HUES64 (cell line): ENCODE results near the gene TFPT.
"Not testable (repeated sequence)": the region's sequence is repeated elsewhere in the genome, so short reads cannot be mapped to it uniquely, and the experiment has no call there.

Experiments used
- H3K27ac ChIP-seq: 2 replicates; pipeline ENCODE4 v1.7.0; 2013; ENCODE audit warnings: low read depth, low read length, inconsistent platforms
- H3K27me3 ChIP-seq: 2 replicates; pipeline ENCODE4 v1.6.1; 2013; ENCODE audit warnings: mild to moderate bottlenecking, low read length; ENCODE audit not compliant: insufficient read depth
- H3K36me3 ChIP-seq: 2 replicates; pipeline ENCODE4 v1.6.1; 2013; ENCODE audit warnings: mild to moderate bottlenecking, low read length; ENCODE audit not compliant: insufficient read depth
- H3K4me1 ChIP-seq: 2 replicates; pipeline ENCODE4 v1.6.1; 2013; ENCODE audit warnings: mild to moderate bottlenecking, low read length, moderate library complexity; ENCODE audit not compliant: insufficient read depth
- H3K4me3 ChIP-seq: 2 replicates; pipeline ENCODE4 v1.5.1; 2013; ENCODE audit warnings: mild to moderate bottlenecking, low read length, moderate library complexity
- H3K9ac ChIP-seq: 2 replicates; pipeline ENCODE4 v1.6.1; 2013; ENCODE audit warnings: mild to moderate bottlenecking, low read depth, low read length
- H3K9me3 ChIP-seq: 2 replicates; pipeline ENCODE4 v1.6.1; 2013; ENCODE audit warnings: low read depth, low read length; ENCODE audit not compliant: insufficient read depth
- WGBS: fragments of 150-250, 120-280 bp; methylation state at CpG from one replicate; pipeline ENCODE4 v1.1.7; 2013; ENCODE audit warnings: missing lambda C conversion rate; 5-methylcytosine and 5-hydroxymethylcytosine counted together

The TFPT gene

GRCh38 chr19:54095859-54096616, 19.4 kb downstream of the TFPT start:
- peaks cover 30% of the 10 kb centered on the region for H3K27me3 ChIP-seq
- not testable (repeated sequence) for H3K9me3 ChIP-seq, H3K4me1 ChIP-seq, H3K36me3 ChIP-seq, H3K27ac ChIP-seq
- peak overlapping the region; percentile 46 for H3K9ac ChIP-seq
- peak overlapping the region; percentile 55 for H3K4me3 ChIP-seq
- under 1% methylated on average over 46 of the region's 46 CpGs for WGBS

GRCh38 chr19:54095136-54095858, 20.2 kb downstream of the TFPT start:
- Histone ChIP-seq H3K4me3 (peak overlapping the region; percentile 55), H3K9ac (peak overlapping the region; percentile 46), H3K4me1 (peaks cover 5% of the 10 kb centered on the region; the same call in 1 of the 2 replicates), H3K9me3 (no peaks in the 10 kb centered on the region), H3K27ac (no peak overlapping the region), H3K27me3 (peaks cover 30% of the 10 kb centered on the region), H3K36me3 (no peaks in the 10 kb centered on the region)
- WGBS: 73% methylated on average over 22 of the region's 22 CpGs

GRCh38 chr19:54094426-54095000, 20.9 kb downstream of the TFPT start:
- no peaks in the 10 kb centered on the region for H3K9me3 ChIP-seq
- peaks cover 30% of the 10 kb centered on the region for H3K27me3 ChIP-seq
- 92% methylated on average over 17 of the region's 17 CpGs for WGBS
- H3K9ac ChIP-seq: no peak overlapping the region
- no peak overlapping the region for H3K4me3 ChIP-seq
- H3K36me3 ChIP-seq: no peaks in the 10 kb centered on the region
- H3K27ac ChIP-seq: no peak overlapping the region
- peaks cover 6% of the 10 kb centered on the region; the same call in 1 of the 2 replicates for H3K4me1 ChIP-seq

- H3K4me3 ChIP-seq: no peak overlapping the region
- 95% methylated on average over 3 of the region's 3 CpGs for whole genome bisulfite sequencing
- no peaks in the 10 kb centered on the region for H3K36me3 ChIP-seq
- H3K9me3 ChIP-seq: peaks cover 17% of the 10 kb centered on the region; the same call in 1 of the 2 replicates
- H3K9ac ChIP-seq: no peak overlapping the region
- no peak overlapping the region for H3K27ac ChIP-seq
- H3K4me1 ChIP-seq: peaks cover 2% of the 10 kb centered on the region; the same call in 1 of the 2 replicates
- H3K27me3 ChIP-seq: no peaks in the 10 kb centered on the region
Observed at GRCh38 chr19:54084410-54084809, 31.0 kb downstream of the TFPT start.

GRCh38 chr19:54081032-54081431, 34.4 kb downstream of the TFPT start, which contains the start of gene TARM1:
TARM1 (minus strand) TSS chr19:54081365; CDS start chr19:54081340, 25 bp downstream.
- Histone ChIP-seq H3K9ac (no peak within 1 kb of the TSS), H3K9me3 (peaks cover 17% of the 10 kb centered on the region; the same call in 1 of the 2 replicates), H3K4me1 (no peaks in the 10 kb centered on the region), H3K27ac (no peak within 1 kb of the TSS), H3K27me3 (no peaks in the 10 kb centered on the region), H3K4me3 (no peak within 1 kb of the TSS), H3K36me3 (no peaks in the 10 kb centered on the region)
- WGBS: 90% methylated on average over 7 of the region's 7 CpGs

- Histone ChIP-seq H3K4me3 (no peak overlapping the region), H3K9me3 (peaks cover 6% of the 10 kb centered on the region; the same call in 1 of the 2 replicates), H3K4me1 (no peaks in the 10 kb centered on the region), H3K27ac (no peak overlapping the region), H3K36me3 (no peaks in the 10 kb centered on the region), H3K9ac (no peak overlapping the region), H3K27me3 (no peaks in the 10 kb centered on the region)
- WGBS: 94% methylated on average over 5 of the region's 5 CpGs
Observed at GRCh38 chr19:54077334-54077733, 38.1 kb downstream of the TFPT start.

GRCh38 chr19:54074851-54075250, 40.6 kb downstream of the TFPT start:
- H3K4me3 ChIP-seq: no peak overlapping the region
- H3K9ac ChIP-seq: no peak overlapping the region
- no peaks in the 10 kb centered on the region for H3K36me3 ChIP-seq
- no peaks in the 10 kb centered on the region for H3K9me3 ChIP-seq
- H3K27me3 ChIP-seq: no peaks in the 10 kb centered on the region
- H3K27ac ChIP-seq: no peak overlapping the region
- 97% methylated on average over 9 of the region's 9 CpGs for WGBS
- H3K4me1 ChIP-seq: no peaks in the 10 kb centered on the region

GRCh38 chr19:54073829-54074228, 41.6 kb downstream of the TFPT start:
- H3K4me3 ChIP-seq: no peak overlapping the region

GRCh38 chr19:54069470-54069869, 46.0 kb downstream of the TFPT start:
- Histone ChIP-seq H3K9ac (no peak overlapping the region), H3K27me3 (no peaks in the 10 kb centered on the region), H3K9me3 (no peaks in the 10 kb centered on the region), H3K4me1 (no peaks in the 10 kb centered on the region), H3K27ac (no peak overlapping the region), H3K36me3 (no peaks in the 10 kb centered on the region), H3K4me3 (no peak overlapping the region)
- 90% methylated on average over 5 of the region's 5 CpGs for WGBS

More at GRCh38 chr19:54073829-54074228, 41.6 kb downstream of the TFPT start:
- Histone ChIP-seq H3K9ac (no peak overlapping the region), H3K36me3 (no peaks in the 10 kb centered on the region), H3K9me3 (no peaks in the 10 kb centered on the region), H3K27ac (no peak overlapping the region), H3K4me1 (no peaks in the 10 kb centered on the region), H3K27me3 (no peaks in the 10 kb centered on the region)
- 97% methylated on average over 10 of the region's 10 CpGs for WGBS

GRCh38 chr19:54063350-54064116, 51.9 kb downstream of the TFPT start, which contains the start of gene VSTM1:
VSTM1 (minus strand) TSS chr19:54063897; CDS start chr19:54063777, 120 bp downstream.
- no peaks in the 10 kb centered on the region for H3K9me3 ChIP-seq
- no peak within 1 kb of the TSS for H3K4me3 ChIP-seq
- WGBS: 92% methylated on average over 34 of the region's 34 CpGs
- H3K27ac ChIP-seq: no peak within 1 kb of the TSS
- H3K36me3 ChIP-seq: no peaks in the 10 kb centered on the region
- H3K4me1 ChIP-seq: no peaks in the 10 kb centered on the region
- no peaks in the 10 kb centered on the region for H3K27me3 ChIP-seq
- H3K9ac ChIP-seq: no peak within 1 kb of the TSS
